HG02588 (cell line): ENCODE results near the gene VSIG10L2.
"Not testable (repeated sequence)": the region's sequence is repeated elsewhere in the genome, so short reads cannot be mapped to it uniquely, and the experiment has no call there.

ENCODE experiments used
- ATAC-seq: cut with Tn5 transposase; IDR thresholded peaks from one replicate; pipeline ENCODE4 v1.9.1; 2021; ENCODE audit warnings: mild to moderate bottlenecking, moderate library complexity; ENCODE audit not compliant: unreplicated experiment

The VSIG10L2 gene

DNA sequence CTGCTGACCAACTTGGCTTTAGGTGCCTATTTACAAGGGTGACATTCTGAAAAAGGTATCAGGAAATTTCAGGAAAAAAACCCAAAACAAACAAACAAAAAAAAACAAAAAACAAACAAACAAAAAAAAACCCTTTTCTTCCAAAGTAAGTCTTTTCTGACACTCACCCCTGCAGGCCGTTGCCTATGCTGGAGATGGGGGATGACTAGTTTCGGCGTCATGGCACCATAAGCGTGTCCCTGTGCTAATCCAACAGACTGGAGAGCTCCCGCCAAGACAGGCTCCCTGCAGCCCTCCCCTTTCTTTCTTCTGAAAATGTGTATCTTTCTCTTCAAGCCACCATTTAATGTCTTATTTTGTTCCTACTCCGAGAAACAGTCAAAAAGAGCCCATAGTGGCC lies 13.7 kb downstream of the VSIG10L2 start:
- no peak for ATAC-seq

DNA sequence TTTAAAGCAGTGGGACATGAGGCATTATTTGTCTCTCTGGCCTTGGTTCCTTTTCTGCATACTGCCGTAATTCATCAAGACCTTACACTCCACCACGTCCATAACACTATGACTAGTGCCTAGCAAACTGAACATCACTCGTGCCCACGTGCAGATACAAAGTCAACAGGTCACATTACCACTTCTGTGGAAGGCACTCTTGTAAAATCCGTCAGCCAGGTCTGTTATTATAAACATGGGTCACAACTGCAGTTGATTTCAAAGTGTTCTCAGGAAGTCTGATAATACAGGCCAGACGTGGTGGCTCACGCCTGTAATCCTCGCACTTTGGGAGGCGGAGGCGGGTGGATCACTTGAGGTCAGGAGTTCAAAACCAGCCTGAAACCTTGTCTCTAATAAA lies 14.1 kb downstream of the VSIG10L2 start:
- ATAC-seq: no peak

DNA sequence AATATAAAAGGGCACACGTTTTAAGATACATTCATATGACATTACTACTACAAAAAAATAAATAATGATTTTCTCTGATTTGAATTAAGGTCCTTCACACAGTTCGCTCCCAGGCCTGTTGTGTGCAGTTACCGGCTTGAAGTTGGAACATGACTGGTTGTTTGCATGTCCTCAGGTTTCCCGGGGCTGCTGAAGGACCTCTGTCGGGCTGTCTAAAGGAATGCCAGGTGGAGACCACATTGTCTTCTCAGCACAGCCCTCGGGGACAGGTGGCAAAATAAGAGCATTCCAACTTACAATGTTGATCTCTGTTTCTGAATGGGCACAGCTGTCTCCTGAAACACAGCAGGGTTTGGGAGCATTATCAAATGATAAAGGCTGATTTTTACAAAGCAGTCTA lies 14.9 kb downstream of the VSIG10L2 start:
- ATAC-seq: no peak

DNA sequence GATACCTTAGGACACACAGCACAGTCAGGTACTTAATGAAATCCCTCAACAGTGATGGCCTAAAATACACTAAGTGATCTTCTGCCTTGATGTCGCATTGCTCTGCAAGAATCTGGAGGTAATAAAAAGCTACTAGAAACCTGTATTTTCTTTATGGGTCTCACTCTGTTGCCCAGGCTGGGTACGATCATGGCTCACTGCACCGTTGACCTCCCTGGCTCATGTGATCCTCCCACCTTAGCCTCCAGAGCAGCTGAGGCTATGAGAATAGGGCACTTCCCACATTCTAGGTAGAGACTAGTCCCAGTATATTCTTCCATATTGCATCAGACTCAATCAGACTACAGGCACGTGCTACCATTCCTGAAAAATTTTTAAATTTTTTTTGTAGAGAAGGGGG lies 21.7 kb downstream of the VSIG10L2 start:
- no peak for ATAC-seq

DNA sequence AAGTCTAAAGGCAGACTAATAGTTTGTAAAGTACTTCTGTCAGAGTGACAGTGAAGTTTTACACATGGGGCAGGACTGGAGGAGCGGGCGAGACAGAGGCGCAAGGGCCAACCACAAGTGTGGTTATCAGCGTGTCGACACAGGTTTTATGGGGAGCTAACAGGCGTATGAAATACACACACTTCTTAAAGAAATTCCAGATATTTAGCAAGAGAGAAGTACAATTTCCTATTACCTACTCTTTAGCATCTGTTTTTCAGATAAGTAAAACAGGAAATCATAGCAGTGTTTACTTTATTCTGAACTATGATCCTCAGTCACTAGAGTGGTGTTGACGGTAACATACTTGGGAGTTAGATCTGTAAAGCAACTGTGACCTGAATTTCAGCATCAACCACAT lies 22.5 kb downstream of the VSIG10L2 start:
- no peak for ATAC-seq

DNA sequence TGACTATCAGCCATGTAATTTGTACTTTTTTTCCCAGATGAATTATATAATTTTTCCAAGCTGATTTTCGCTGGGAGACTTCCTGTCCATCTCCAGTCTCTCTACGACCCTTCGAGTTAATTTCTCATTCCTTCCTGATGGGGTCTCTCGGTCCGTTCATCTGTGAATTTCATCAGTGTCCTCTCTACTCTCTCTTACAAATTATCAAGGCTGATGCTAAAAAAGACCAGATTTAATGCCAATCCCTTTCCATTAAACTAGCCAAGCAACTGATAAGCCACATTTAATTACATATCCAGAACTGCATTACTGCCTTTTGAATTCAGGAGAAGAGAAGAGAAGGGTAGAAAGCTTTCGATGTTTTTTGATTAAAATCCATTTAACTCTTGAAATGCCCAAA lies 25.8 kb downstream of the VSIG10L2 start:
- ATAC-seq: no peak

DNA sequence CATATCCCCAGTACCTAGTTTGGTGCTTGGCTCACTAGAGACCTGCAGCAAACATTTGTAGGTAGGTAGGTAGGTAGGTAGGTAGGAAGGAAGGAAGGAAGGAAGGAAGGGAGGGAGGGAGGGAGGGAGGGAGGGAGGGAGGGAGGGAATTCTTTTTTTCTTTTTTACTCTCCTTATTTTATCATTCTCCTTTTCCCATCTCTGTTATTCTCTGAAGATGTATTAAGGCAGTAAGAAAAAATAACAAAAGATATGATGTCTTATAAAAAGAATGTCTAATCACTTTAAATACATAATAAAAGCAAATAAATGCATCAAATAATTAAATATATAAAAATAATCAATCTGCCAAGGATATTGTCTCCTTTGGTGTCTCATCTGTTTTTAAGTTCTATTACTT lies 28.4 kb downstream of the VSIG10L2 start:
- no peak for ATAC-seq

DNA sequence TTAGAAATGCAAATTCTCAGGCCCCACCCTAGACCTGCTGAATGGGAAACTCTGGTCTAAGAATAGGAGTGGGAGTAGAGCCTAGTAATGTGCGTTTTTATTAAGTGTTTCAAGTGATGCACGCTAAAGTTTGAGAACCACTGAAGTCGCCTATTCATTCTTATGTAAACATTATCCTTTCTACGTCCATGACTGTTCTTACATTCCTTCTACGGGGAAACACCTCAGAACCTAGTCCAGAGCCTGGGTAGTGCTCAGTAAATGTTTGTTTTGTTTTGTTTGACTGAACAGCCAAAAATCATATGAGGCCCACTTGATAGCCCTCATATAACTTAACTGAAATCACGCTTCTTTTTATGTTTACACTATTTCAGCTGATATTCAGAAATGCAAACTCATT lies 29.8 kb downstream of the VSIG10L2 start:
- no peak for ATAC-seq

DNA sequence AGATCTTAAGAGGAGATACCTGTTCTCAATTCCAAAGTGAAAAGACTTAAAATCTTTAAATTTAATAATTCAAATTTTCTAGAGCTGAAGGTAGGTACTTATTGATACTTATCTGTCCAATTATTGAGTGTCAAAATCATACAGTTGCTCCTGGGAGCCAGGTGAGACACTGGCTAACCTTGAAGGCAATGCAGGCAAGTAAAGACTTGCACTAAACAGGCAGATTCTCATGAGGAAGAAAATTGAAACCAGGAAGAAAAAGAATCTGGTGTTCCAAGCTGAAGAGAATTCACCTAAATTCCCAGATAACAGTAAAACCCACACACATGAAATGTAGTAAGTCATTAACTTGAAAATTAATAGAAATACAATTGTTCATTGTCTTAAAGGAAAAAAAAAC lies 30.3 kb downstream of the VSIG10L2 start:
- no peak for ATAC-seq

DNA sequence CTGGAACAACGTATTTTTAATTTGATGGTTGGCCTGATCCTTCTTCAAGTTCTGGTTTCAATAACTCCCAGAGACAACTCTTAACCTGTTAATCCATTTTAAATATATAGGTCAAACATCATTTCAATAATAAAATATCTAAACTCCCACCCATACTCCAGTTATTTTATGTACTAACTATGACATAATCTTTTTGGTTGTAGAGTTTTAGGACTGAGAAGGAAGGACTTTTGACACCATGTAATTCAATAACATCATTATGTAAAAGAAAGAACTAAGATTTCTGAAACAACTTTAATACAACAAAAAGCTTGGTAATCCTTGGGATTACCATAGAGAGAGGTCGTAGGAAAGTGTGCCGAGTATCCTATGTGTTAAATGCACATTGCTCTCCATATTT lies 31.5 kb downstream of the VSIG10L2 start:
- no peak for ATAC-seq

DNA sequence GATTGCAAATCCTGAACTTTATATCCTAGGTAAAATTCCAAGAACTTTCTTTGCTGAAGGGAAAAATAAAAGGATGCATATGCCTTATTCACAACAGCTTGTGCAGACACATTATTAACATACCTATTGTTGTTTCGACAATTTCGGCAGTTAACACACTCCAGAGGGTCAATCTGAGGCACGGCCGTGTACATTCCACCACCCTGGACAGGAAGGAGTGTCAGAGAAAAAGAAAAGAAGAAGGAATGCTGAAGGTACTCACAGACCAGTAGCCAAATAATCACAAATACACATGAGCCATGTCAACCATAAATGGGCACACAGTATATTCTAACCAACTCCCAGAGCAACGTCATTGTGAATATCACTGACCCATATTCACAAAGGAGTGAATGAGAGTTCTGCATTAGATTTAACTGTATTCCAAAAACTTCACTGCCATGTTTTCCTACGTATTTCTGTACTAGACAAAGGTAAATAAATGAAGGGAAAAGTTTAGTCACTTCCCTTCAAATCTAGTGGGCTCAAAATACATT lies 32.4 kb downstream of the VSIG10L2 start:
- ATAC-seq: no peak

DNA sequence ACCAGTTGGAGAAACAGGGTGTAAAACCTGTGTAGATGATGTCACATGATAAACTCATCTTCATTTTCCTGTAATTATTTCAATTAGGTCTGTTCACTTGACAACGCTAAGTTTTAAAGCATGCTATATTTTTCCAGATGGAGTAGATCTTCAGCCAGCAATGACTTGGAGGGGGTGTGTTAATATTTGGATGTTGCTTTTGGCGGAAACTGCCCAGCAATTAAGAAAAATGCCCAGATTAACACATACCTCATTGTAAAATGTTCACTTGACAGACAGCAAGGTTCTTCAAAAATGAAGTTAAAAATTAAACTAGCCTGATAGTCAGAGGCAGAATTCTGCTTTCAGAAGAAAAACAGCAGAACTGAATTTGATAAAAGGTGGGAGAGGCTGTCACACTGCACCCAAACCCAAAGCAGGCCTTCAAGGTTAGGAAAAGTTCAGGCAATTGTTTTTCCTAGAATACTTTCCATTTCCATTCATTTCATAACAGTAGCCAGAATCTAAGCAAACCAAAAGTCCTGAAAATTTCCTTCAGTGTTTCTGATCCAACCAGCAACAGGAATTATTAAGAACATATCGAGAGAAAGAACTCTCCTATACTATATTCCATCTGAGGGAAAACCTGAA lies 33.0 kb downstream of the VSIG10L2 start:
- no peak for ATAC-seq

DNA sequence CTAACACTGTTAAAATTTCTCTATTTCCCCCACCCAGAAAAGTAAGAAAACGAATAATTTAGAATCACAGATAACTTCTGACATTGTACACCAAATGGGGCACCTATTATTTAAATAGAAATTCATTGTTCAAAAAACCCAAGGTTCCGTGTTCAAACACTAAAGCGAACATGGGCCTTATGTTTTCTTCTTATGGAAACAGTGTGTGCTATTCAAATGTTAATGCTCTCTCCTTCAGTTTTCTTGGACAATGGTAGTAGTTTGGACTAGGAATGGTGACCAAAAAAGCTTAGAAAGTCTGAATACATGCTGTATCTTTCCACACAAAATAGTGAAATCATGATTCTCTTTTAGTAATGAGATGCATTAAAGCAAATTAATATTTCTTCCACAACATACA lies 33.7 kb downstream of the VSIG10L2 start:
- ATAC-seq: no peak

DNA sequence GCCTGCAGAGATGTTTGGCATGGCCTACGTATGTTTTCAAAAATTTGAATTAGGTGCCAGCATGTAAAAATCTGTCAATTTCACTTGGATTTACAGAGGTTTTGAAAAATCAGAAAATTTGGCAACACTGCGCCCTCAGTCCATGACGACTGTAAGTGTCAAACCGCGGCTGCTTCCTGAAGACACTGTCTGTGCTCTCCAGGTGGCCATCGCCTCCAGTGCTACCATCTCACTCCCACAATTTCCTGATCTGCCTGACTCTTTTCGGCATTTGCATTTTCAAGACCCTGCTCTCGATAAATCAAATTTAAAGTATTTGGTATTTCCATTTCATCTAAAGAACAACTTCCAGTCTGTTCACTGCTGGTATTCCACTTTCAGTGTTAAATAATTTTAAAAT lies 34.6 kb downstream of the VSIG10L2 start:
- ATAC-seq: no peak

DNA sequence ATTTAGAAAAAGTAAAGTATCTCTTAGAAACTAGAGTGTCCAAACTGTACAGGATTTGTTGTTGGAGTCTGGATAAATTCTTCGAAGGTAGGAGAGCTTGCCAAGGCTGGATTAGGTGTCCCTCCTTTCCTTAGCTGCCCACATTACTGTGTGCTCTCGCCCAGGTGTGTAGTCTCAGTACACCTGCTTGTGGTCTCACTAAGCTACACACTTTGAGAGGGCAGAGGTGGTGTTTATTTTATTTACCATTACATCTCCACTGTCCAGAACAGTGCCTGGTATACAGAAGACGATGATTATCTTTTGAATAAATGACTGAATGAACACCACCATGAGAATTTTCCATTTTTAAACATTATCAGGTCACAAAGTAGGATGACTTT lies 36.5 kb downstream of the VSIG10L2 start:
- no peak for ATAC-seq

DNA sequence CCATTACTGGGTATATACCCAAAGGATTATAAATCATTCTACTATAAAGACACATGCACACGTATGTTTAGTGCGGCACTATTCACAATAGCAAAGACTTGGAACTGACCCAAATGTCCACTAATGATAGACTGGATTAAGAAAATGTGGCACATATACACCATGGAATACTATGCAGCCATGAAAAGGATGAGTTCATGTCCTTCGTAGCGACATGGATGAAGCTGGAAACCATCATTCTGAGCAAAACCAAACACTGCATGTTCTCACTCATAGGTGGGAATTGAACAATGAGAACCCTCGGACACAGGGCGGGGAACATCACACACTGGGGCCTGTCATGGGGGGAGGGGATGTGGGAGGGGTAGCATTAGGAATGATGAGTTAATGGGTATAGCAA lies 40.1 kb downstream of the VSIG10L2 start:
- not testable (repeated sequence) for ATAC-seq

DNA sequence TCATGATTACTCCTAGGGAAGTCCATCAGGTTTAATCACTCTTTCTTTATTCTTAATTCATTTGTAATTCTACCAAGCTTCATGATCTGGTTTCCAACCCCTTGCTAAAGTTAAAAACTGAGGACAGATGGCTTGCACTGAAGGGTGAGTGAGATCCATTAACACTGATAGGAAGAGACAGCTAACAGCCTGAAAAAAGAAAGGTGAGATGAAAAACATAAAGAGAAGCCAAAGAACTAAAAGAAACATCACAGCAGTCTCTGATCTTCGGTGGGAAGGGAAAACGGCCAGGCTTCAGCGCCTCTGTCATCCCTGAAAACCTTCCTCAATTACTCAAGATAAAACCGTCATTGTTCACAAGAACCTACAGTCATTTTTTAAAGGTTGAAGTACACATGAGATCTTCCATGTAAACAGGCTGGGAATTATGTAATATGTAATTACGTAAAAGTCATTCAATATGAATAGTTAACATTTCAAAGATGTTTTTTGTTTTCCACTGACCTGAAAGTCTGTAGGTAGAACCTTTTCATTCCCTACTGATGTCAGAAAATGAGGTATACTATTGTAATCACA lies 41.3 kb downstream of the VSIG10L2 start:
- ATAC-seq: no peak

DNA sequence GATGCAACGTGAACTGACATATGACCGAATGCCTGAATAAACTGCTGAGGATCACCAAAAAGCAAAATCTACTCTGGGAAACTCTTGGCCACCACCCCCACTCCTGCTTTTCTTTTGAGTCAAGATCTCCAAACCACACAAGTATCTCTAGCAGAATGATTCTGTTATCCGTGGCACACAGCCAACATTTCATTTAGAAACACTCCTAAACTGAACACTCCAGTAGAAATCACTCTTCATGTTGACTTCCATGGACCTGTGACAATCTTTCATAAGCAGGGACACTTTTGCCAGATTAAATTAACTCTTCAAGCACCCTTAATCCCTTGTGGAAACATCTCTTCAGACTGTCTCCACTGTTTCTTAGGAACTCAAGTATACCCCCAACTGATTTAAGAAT lies 44.4 kb downstream of the VSIG10L2 start:
- no peak for ATAC-seq

DNA sequence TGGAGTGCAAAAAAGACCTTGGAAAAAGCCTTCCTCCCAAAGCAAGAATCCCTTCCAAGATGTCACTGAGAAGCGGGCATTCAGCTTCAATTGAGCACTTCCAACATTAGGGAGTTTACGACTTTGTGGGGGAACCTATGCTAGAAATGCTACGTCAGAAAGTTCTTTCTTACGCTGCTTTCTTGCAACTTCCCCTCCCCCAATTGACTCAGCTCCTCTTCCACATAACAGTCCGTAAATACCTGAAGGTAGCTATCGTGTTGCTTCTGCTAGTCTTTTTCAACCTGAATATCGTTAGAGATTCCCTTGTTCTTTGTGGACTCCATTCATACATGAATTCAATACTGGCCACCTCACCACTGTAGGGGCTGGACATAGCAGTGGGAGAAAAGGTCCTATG lies 47.0 kb downstream of the VSIG10L2 start:
- no peak for ATAC-seq

DNA sequence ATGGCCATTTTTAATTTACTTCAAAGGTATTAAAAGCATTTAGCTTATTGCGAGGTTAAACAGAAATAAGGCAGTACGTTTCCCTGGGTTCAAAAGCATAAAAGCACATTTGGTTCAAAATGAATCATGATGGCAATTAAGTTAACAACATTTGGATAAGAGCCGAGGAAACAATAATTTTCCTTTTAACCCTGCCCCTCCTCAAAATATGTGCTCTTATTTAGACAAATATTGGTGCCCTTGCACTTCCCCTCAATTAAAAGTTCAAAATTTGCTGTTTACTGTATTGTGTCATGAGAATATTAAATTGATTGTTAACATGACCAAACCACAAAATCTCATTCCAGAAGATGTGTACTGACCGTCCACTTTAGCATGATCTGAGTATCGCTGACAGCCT lies 48.7 kb downstream of the VSIG10L2 start:
- ATAC-seq: no peak

DNA sequence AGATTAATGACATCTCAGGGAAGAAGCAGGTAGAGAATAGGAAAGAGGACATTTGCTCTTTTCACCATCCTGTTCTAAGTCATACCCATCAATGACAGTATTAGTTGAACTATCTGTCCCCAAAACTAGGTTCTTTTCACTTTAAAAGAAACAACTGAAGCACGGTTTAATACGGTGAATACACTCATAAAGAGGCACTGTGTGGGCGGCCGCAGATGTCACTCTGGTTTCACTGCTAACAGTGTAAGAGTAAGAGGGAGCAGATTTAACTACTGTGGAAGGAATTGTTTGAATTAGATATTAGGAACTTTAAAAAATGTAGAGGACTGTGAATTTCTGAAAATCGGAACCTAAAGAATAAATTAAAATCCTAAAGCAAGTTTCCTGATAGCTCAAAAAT lies 49.5 kb downstream of the VSIG10L2 start:
- peak; percentile 68 for ATAC-seq

DNA sequence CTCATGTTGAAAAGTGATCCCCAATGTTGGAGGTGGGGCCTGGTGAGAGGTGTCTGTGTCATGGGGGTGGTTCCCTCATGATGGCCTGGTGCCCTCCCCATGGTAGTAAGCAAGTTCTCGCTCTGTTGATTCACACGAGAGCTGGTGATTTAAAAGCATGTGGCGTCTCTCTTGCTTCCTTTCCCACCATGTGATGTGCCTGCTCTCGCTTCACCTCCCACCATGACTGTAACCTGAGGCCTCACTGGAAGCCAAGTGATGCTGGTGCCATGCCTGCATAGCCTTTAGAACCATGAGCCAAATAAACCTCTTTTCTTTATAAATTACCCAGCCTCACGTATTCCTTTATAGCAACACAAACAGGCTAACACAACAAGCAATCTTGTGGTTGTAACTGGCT lies 52.4 kb downstream of the VSIG10L2 start:
- no peak for ATAC-seq
